Endothelial cell of umbilical vein (primary cell): Measurements from ENCODE around the gene RAB35. TPM values are rescaled to one million over a fixed set of nuclear protein-coding genes. Genes with fewer than 3 reads are reported as not detected.

Experiments
- BruUV-seq: library from RNA; stranded (reverse); fragments of 400-500 nt; replicated peaks from 2 replicates; lab custom pipeline; 2021; lab: Mats Ljungman, UMichigan
- CTCF ChIA-PET: fragments of 300-600, 350-600 bp; sonication (Branson Sonifier 250); formaldehyde crosslinking; loops from one replicate; lab custom pipeline; 2021; ENCODE audit warnings: antibody characterized with exemption, inconsistent platforms; lab: Charles Lee
- POLR2A ChIA-PET: fragments of 300-600, 350-600 bp; sonication (Branson Sonifier 250); formaldehyde crosslinking; loops from one replicate; lab custom pipeline; 2021; ENCODE audit warnings: antibody characterized with exemption, inconsistent platforms; lab: Charles Lee
- DNase-seq: peaks from one replicate; pipeline ENCODE4 v3.0.0-alpha.2; 2011; ENCODE audit warnings: low read depth, low spot score
- FAIRE-seq: peaks from 2 replicates; lab custom pipeline; 2011; peaks lifted over from hg19 to GRCh38; lab: Jason Lieb, UNC
- H2AFZ ChIP-seq: 2 replicates; pipeline ENCODE4 v1.6.0; 2012; ENCODE audit warnings: low read depth, low read length, control low read depth, inconsistent platforms
- H3K27ac ChIP-seq: 2 replicates; pipeline ENCODE4 v1.5.1; 2011; ENCODE audit warnings: low read depth, mild to moderate bottlenecking, control low read depth, low read length, moderate library complexity; ENCODE audit not compliant: insufficient read depth
- H3K27me3 ChIP-seq, 2 experiments: 2 replicates each; pipeline versions ENCODE4 v1.6.0 to v1.6.1; 2011; ENCODE audit warnings: low read length in 2 of 2, mixed read lengths in 1 of 2; ENCODE audit not compliant: control insufficient read depth in 2 of 2, insufficient read depth in 2 of 2
- H3K36me3 ChIP-seq, 2 experiments: 2 replicates in 1 of 2; 3 replicates in 1 of 2; pipeline ENCODE4 v1.5.1; 2011; ENCODE audit warnings: low read length in 2 of 2, mild to moderate bottlenecking in 1 of 2, moderate library complexity in 1 of 2; ENCODE audit not compliant: control insufficient read depth in 2 of 2, insufficient read depth in 2 of 2; ENCODE audit errors: extremely low read depth in 1 of 2
- H3K4me1 ChIP-seq: 3 replicates; pipeline ENCODE4 v1.5.1; 2011; ENCODE audit warnings: mild to moderate bottlenecking, low read length; ENCODE audit not compliant: control insufficient read depth, insufficient read depth; ENCODE audit errors: extremely low read depth
- H3K4me2 ChIP-seq: 2 replicates; pipeline ENCODE4 v1.6.1; 2011; ENCODE audit warnings: low read length, control low read depth, mixed read lengths; ENCODE audit not compliant: insufficient read depth
- H3K4me3 ChIP-seq, 3 experiments: fragments of 200-600 bp in 1 of 3; sonication (generic), shearing (Covaris generic) in 1 of 3; replicated peaks in 1 of 3; 2 replicates each; pipeline ENCODE4 v1.5.1; 2011 to 2016; ENCODE audit warnings: control low read depth in 3 of 3, low read length in 3 of 3, mild to moderate bottlenecking in 2 of 3, inconsistent platforms in 1 of 3, low read depth in 1 of 3, moderate library complexity in 1 of 3; ENCODE audit not compliant: insufficient read depth in 1 of 3
- H3K79me2 ChIP-seq: 2 replicates; pipeline ENCODE4 v1.6.0; 2012; ENCODE audit warnings: low read length, inconsistent platforms; ENCODE audit not compliant: control insufficient read depth, insufficient read depth
- H3K9ac ChIP-seq: replicated peaks from 2 replicates; pipeline ENCODE3; 2011; ENCODE audit warnings: low read length, control low read depth; ENCODE audit not compliant: insufficient read depth; ENCODE audit errors: extremely low read depth
- H3K9me1 ChIP-seq: replicated peaks from 3 replicates; pipeline ENCODE4 v1.6.0; 2011; ENCODE audit warnings: mild to moderate bottlenecking, low read length; ENCODE audit not compliant: control insufficient read depth, insufficient read depth; ENCODE audit errors: extremely low read depth
- H3K9me3 ChIP-seq: replicated peaks from 2 replicates; pipeline ENCODE4 v1.5.1; 2012; ENCODE audit warnings: low read length, inconsistent platforms; ENCODE audit not compliant: control insufficient read depth, insufficient read depth
- H4K20me1 ChIP-seq: replicated peaks from 2 replicates; pipeline ENCODE3; 2011; ENCODE audit warnings: mild to moderate bottlenecking, low read length; ENCODE audit not compliant: control insufficient read depth, insufficient read depth; ENCODE audit errors: extremely low read depth
- EZH2 ChIP-seq: IDR thresholded peaks from 2 replicates; pipeline ENCODE4 v1.6.1; 2012; ENCODE audit warnings: borderline replicate concordance, low read depth, mild to moderate bottlenecking, moderate library complexity, low read length, inconsistent platforms; ENCODE audit not compliant: severe bottlenecking
- FOS ChIP-seq: IDR thresholded peaks from 2 replicates; pipeline ENCODE4 v1.6.1; 2011; ENCODE audit warnings: mild to moderate bottlenecking, low read length, moderate library complexity, borderline replicate concordance; ENCODE audit not compliant: insufficient read depth
- GATA2 ChIP-seq: IDR thresholded peaks from 2 replicates; pipeline ENCODE4 v1.7.0; 2011; ENCODE audit warnings: low read depth, mild to moderate bottlenecking, moderate library complexity, mixed read lengths, low read length; ENCODE audit not compliant: insufficient read length, insufficient read depth
- JUN ChIP-seq: IDR thresholded peaks from 2 replicates; pipeline ENCODE4 v1.6.1; 2011; ENCODE audit warnings: borderline replicate concordance, low read depth; ENCODE audit not compliant: insufficient read length, insufficient read depth
- MAX ChIP-seq: IDR thresholded peaks from 2 replicates; pipeline ENCODE4 v1.6.1; 2011; ENCODE audit not compliant: insufficient read depth, insufficient read length
- MYC ChIP-seq: IDR thresholded peaks from one replicate; pipeline ENCODE4 v1.6.1; 2011; ENCODE audit warnings: mild to moderate bottlenecking, low read depth, low read length
- POLR2A ChIP-seq: IDR thresholded peaks from 2 replicates; pipeline ENCODE4 v1.6.1; 2012; ENCODE audit warnings: low read depth, mild to moderate bottlenecking, control low read depth, low read length
- POLR2AphosphoS5 ChIP-seq: IDR thresholded peaks from 2 replicates; pipeline ENCODE4 v1.6.1; 2012; ENCODE audit warnings: low read depth, mild to moderate bottlenecking, control low read depth, low read length, moderate library complexity; ENCODE audit not compliant: insufficient read depth
- dilution Hi-C: fragments of 300-500 bp; cut with MboI; formaldehyde crosslinking; loops from one replicate; pipeline ENCODE4 v1.15.0; 2019; ENCODE audit warnings: low sequenced_read_pairs; ENCODE audit not compliant: extremely low pct_ligation_motif_present
- intact Hi-C: fragments of 100-400 bp; cut with micrococcal nuclease; formaldehyde crosslinking; loops from one replicate; pipeline ENCODE4 v1.10.0; 2022
- polyA plus RNA-seq, 4 experiments: library from polyadenylated mRNA; depleted of rRNA in 3 of 4; stranded (reverse) in 3 of 4; unstranded in 1 of 4; fragments of >200 nt; gene quantifications; 2 replicates each; pipeline versions ENCODE4 v1.2.1 to v1.2.3, GENCODE V29; 2011 to 2012; ENCODE audit warnings: missing spikeins in 1 of 4
- total RNA-seq: library from RNA; stranded (reverse); gene quantifications from 2 replicates; pipeline ENCODE4 v1.2.3, GENCODE V29; 2021
- TF ChIP-seq, protein P1 (sequence below), 2 donors: IDR thresholded peaks; 1 replicate in 1 of 2; 2 replicates in 1 of 2; pipeline ENCODE4 v1.5.1; 2011; ENCODE audit warnings: low read length in 2 of 2, mild to moderate bottlenecking in 2 of 2, moderate library complexity in 2 of 2, control low read depth in 1 of 2, inconsistent platforms in 1 of 2, low read depth in 1 of 2; ENCODE audit not compliant: insufficient read depth in 1 of 2; ENCODE audit errors: extremely low read depth in 1 of 2

RAB35 gene
- total and polyA plus RNA-seq, 2 donors (not counting 3 experiments of a cell fraction or from before 2014, with no cell fraction given): 70.5 to 80.3 TPM

GRCh38 chr12:120090626-120091295, 25.8 kb downstream of the RAB35 start:
- Histone ChIP-seq H4K20me1 (no peaks in the 10 kb centered on the region), H3K27me3 (no peaks in the 10 kb centered on the region), H2AFZ (no peak overlapping the region), H3K27ac (no peak overlapping the region), H3K9ac (no peak overlapping the region), H3K4me2 (no peak overlapping the region), H3K4me3 (no peak overlapping the region), H3K4me1 (peaks cover 6% of the 10 kb centered on the region), H3K36me3 (peaks cover 0 to 7% of the 10 kb centered on the region in 2 experiments), H3K9me1 (no peaks in the 10 kb centered on the region), H3K9me3 (no peaks in the 10 kb centered on the region), H3K79me2 (no peaks in the 10 kb centered on the region)
- CTCF ChIA-PET: no interaction called here
- TF ChIP-seq EZH2 (no peak), POLR2AphosphoS5 (no peak), GATA2 (no peak), MAX (no peak), JUN (no peak), POLR2A (no peak), FOS (no peak), MYC (no peak)
- TF ChIP-seq, protein P1, sequence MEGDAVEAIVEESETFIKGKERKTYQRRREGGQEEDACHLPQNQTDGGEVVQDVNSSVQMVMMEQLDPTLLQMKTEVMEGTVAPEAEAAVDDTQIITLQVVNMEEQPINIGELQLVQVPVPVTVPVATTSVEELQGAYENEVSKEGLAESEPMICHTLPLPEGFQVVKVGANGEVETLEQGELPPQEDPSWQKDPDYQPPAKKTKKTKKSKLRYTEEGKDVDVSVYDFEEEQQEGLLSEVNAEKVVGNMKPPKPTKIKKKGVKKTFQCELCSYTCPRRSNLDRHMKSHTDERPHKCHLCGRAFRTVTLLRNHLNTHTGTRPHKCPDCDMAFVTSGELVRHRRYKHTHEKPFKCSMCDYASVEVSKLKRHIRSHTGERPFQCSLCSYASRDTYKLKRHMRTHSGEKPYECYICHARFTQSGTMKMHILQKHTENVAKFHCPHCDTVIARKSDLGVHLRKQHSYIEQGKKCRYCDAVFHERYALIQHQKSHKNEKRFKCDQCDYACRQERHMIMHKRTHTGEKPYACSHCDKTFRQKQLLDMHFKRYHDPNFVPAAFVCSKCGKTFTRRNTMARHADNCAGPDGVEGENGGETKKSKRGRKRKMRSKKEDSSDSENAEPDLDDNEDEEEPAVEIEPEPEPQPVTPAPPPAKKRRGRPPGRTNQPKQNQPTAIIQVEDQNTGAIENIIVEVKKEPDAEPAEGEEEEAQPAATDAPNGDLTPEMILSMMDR (IDR thresholded peaks at IDR 0.05; ENCODE audit: extremely low read depth in 1 of 2, insufficient read depth in 1 of 2, low read depth in 1 of 2, low read length in 2 of 2): no peak
- dilution Hi-C loops: no loop called here
- POLR2A ChIA-PET: no interaction called here
- DNase-seq (no peak), FAIRE-seq (no peak)
- intact Hi-C loops: no loop called here
- BruUV-seq: no TSS peak
